H9 (cell line): ENCODE measurements around the gene UBN1. TPM values are rescaled to one million over a fixed set of nuclear protein-coding genes. Genes with fewer than 3 reads are reported as not detected.
A peak's percentile ranks its signal among the peaks of the same experiment; 100 is the strongest.

Experiments used
- DNase-seq: peaks from one replicate; pipeline ENCODE4 v3.0.0-alpha.2; 2017
- H2AFZ ChIP-seq: one replicate; pipeline ENCODE4 v1.6.1; 2013; ENCODE audit warnings: mild to moderate bottlenecking, low read length, control low read depth, moderate library complexity
- H2AK5ac ChIP-seq: 2 replicates; pipeline ENCODE4 v1.6.1; 2013; ENCODE audit warnings: low read length, control low read depth, mixed read lengths; ENCODE audit not compliant: insufficient read length
- H2BK120ac ChIP-seq: one replicate; pipeline ENCODE4 v1.6.1; 2013; ENCODE audit warnings: low read depth, mild to moderate bottlenecking, low read length, control low read depth, inconsistent platforms; ENCODE audit not compliant: poor library complexity, severe bottlenecking
- H2BK12ac ChIP-seq: 2 replicates; pipeline ENCODE4 v1.6.1; 2013; ENCODE audit warnings: low read length, control low read depth, mixed read lengths, low read depth; ENCODE audit not compliant: insufficient read length
- H2BK15ac ChIP-seq: 2 replicates; pipeline ENCODE4 v1.6.1; 2013; ENCODE audit warnings: low read depth, low read length, control low read depth
- H2BK20ac ChIP-seq: one replicate; pipeline ENCODE4 v1.6.1; 2013; ENCODE audit warnings: low read depth, mild to moderate bottlenecking, low read length, control low read depth, inconsistent platforms; ENCODE audit not compliant: poor library complexity, severe bottlenecking
- H2BK5ac ChIP-seq: 2 replicates; pipeline ENCODE4 v1.6.1; 2013; ENCODE audit warnings: low read length, control low read depth, mixed read lengths; ENCODE audit not compliant: insufficient read length
- H3K14ac ChIP-seq: 2 replicates; pipeline ENCODE4 v1.6.1; 2013; ENCODE audit warnings: low read length, control low read depth; ENCODE audit not compliant: insufficient read depth
- H3K18ac ChIP-seq: 2 replicates; pipeline ENCODE4 v1.6.1; 2013; ENCODE audit warnings: low read depth, mild to moderate bottlenecking, mixed read lengths, low read length, control low read depth; ENCODE audit not compliant: insufficient read length
- H3K23ac ChIP-seq: 2 replicates; pipeline ENCODE4 v1.6.1; 2013; ENCODE audit warnings: low read length, control low read depth, mixed read lengths, low read depth; ENCODE audit not compliant: insufficient read length
- H3K23me2 ChIP-seq: 2 replicates; pipeline ENCODE4 v1.6.1; 2013; ENCODE audit warnings: low read depth, mild to moderate bottlenecking, mixed read lengths, low read length, control low read depth; ENCODE audit not compliant: insufficient read length, poor library complexity, severe bottlenecking
- H3K27ac ChIP-seq: 2 replicates; pipeline ENCODE4 v1.5.1; 2013; ENCODE audit warnings: low read length, control low read depth, mixed read lengths, low read depth; ENCODE audit not compliant: insufficient read length
- H3K27me3 ChIP-seq: 2 replicates; pipeline ENCODE4 v1.6.1; 2013; ENCODE audit warnings: low read length, control low read depth, inconsistent platforms; ENCODE audit not compliant: insufficient read depth
- H3K4ac ChIP-seq: 2 replicates; pipeline ENCODE4 v1.6.1; 2013; ENCODE audit warnings: low read depth, mild to moderate bottlenecking, control low read depth, inconsistent platforms, low read length, moderate library complexity
- H3K4me1 ChIP-seq: 2 replicates; pipeline ENCODE4 v1.6.1; 2013; ENCODE audit warnings: low read length, control low read depth, inconsistent platforms; ENCODE audit not compliant: insufficient read depth
- H3K4me2 ChIP-seq: 2 replicates; pipeline ENCODE4 v1.6.1; 2013; ENCODE audit warnings: low read length, control low read depth, mixed read lengths; ENCODE audit not compliant: insufficient read length, insufficient read depth
- H3K56ac ChIP-seq: 2 replicates; pipeline ENCODE4 v1.6.1; 2013; ENCODE audit warnings: low read depth, mild to moderate bottlenecking, mixed read lengths, low read length, control low read depth; ENCODE audit not compliant: insufficient read length
- H3K79me1 ChIP-seq: 2 replicates; pipeline ENCODE4 v1.6.1; 2013; ENCODE audit warnings: low read depth, mild to moderate bottlenecking, moderate library complexity, low read length, control low read depth, inconsistent platforms; ENCODE audit not compliant: insufficient read depth, poor library complexity, severe bottlenecking
- H3K79me2 ChIP-seq: 2 replicates; pipeline ENCODE4 v1.6.1; 2013; ENCODE audit warnings: low read length, control low read depth, inconsistent platforms; ENCODE audit not compliant: insufficient read depth
- H3K9ac ChIP-seq: 2 replicates; pipeline ENCODE4 v1.6.1; 2013; ENCODE audit warnings: low read length, control low read depth, mixed read lengths; ENCODE audit not compliant: insufficient read length; ENCODE audit errors: extremely low read depth
- H3K9me3 ChIP-seq: one replicate; pipeline ENCODE4 v1.6.1; 2013; ENCODE audit warnings: low read depth, low read length, inconsistent platforms; ENCODE audit not compliant: control insufficient read depth
- H3T11ph ChIP-seq: one replicate; pipeline ENCODE4 v1.6.1; 2013; ENCODE audit warnings: mild to moderate bottlenecking, low read length, control low read depth, inconsistent platforms
- H4K20me1 ChIP-seq: one replicate; pipeline ENCODE4 v1.6.1; 2013; ENCODE audit not compliant: control insufficient read depth, insufficient read length, insufficient read depth
- H4K5ac ChIP-seq: 2 replicates; pipeline ENCODE4 v1.6.1; 2013; ENCODE audit warnings: low read depth, mild to moderate bottlenecking, mixed read lengths, low read length, control low read depth; ENCODE audit not compliant: insufficient read length
- H4K8ac ChIP-seq: replicated peaks from 2 replicates; pipeline ENCODE4 v1.6.1; 2013; ENCODE audit warnings: low read length, control low read depth, mixed read lengths, low read depth; ENCODE audit not compliant: insufficient read length
- H4K91ac ChIP-seq: 2 replicates; pipeline ENCODE4 v1.6.1; 2013; ENCODE audit warnings: low read depth, mild to moderate bottlenecking, moderate library complexity, mixed read lengths, low read length, control low read depth; ENCODE audit not compliant: insufficient read length
- H3K27ac Mint-ChIP-seq, 3 experiments: 2 replicates in 2 of 3; 3 replicates in 1 of 3; pipeline ENCODE4 v1.8.0; 2020 to 2021; ENCODE audit warnings: mixed read lengths in 3 of 3, mild to moderate bottlenecking in 1 of 3, moderate library complexity in 1 of 3
- H3K27me3 Mint-ChIP-seq: 2 replicates; pipeline ENCODE4 v1.8.0; 2021; ENCODE audit warnings: low read depth, mild to moderate bottlenecking, moderate library complexity, mixed read lengths
- H3K36me3 Mint-ChIP-seq, 3 experiments: 2 replicates in 2 of 3; 3 replicates in 1 of 3; pipeline ENCODE4 v1.8.0; 2020 to 2021; ENCODE audit warnings: low read depth in 3 of 3, mixed read lengths in 3 of 3; ENCODE audit not compliant: insufficient read depth in 1 of 3
- H3K4me1 Mint-ChIP-seq, 2 experiments: 2 replicates each; pipeline ENCODE4 v1.8.0; 2020; ENCODE audit warnings: mixed read lengths in 2 of 2
- H3K4me3 Mint-ChIP-seq, 2 experiments: 2 replicates in 1 of 2; 3 replicates in 1 of 2; pipeline ENCODE4 v1.8.0; 2020 to 2021; ENCODE audit warnings: mild to moderate bottlenecking in 2 of 2, mixed read lengths in 2 of 2, moderate library complexity in 1 of 2
- H3K9me3 Mint-ChIP-seq, 2 experiments: 2 replicates in 1 of 2; 3 replicates in 1 of 2; pipeline ENCODE4 v1.8.0; 2020; ENCODE audit warnings: mild to moderate bottlenecking in 2 of 2, mixed read lengths in 2 of 2, moderate library complexity in 1 of 2
- WGBS: extraction: QIAGEN DNeasy Blood & Tissue Kit; methylation state at CpG from one replicate; pipeline ENCODE4 v1.1.7; 2013; ENCODE audit warnings: missing lambda C conversion rate, low lambda C conversion rate, mixed read lengths; ENCODE audit not compliant: insufficient read length; ENCODE audit errors: extremely low coverage; 5-methylcytosine and 5-hydroxymethylcytosine counted together
- total RNA-seq: library from RNA; stranded (reverse); gene quantifications from 2 replicates; pipeline ENCODE4 v1.2.1, GENCODE V29; 2021
- TF ChIP-seq, protein P1 (sequence below): fragments of 200-600 bp; sonication (generic); conservative IDR thresholded peaks from 3 replicates; pipeline ENCODE4 v1.8.0; 2021; ENCODE audit warnings: antibody characterized with exemption, mild to moderate bottlenecking

The UBN1 gene
- total RNA-seq, 1 experiment from 2014 or later: 55.2 TPM

DNA sequence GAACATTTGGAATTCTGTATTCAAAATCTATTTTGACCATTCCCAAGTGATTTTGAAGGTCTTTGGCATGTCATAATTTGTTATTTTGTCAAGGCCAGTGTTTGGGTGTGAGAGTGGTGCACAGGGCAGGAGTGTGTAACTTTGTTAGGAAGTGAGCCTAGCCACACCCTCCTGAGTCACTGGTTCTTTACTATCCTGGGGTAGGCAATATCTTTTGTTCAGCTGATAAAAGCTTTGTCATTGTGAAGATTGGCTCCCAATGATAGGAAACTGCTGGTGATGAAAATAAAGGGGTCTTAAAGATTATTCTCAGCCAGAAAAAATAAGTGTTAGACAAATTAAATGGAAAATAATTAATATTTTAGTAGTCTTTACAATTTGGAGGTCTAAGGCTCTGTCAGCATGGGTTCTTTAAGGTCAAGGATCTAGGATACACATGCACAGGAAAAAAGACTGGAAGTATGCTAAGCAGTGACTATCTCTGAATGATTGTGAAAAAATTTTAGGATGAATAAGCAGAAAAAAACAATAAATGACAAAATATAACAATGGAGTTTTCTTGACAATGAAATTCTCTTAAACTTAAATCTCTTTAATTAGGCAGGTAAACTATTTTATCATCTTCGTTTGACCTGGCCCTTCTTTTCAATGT is 5.1 kb downstream of the UBN1 start:
- Histone ChIP-seq H3K9ac (no peak overlapping the region), H3T11ph (no peak overlapping the region), H4K91ac (no peak overlapping the region), H3K4ac (no peak overlapping the region), H3K23me2 (peaks cover 11% of the 10 kb centered on the region), H2BK15ac (no peak overlapping the region), H2BK20ac (no peak overlapping the region), H3K4me1 (no peaks in the 10 kb centered on the region), H3K79me1 (peaks cover 11% of the 10 kb centered on the region), H2BK5ac (no peak overlapping the region), H3K56ac (no peak overlapping the region), H4K8ac (no peak overlapping the region), H2BK12ac (no peak overlapping the region), H3K9me3 (no peaks in the 10 kb centered on the region), H3K27me3 (no peaks in the 10 kb centered on the region), H3K14ac (no peak overlapping the region), H3K4me2 (no peak overlapping the region), H2AK5ac (no peak overlapping the region), H3K79me2 (peaks cover 21% of the 10 kb centered on the region; the same call in 1 of the 2 replicates), H3K23ac (no peak overlapping the region), H3K18ac (no peak overlapping the region), H2AFZ (no peak overlapping the region), H2BK120ac (no peak overlapping the region), H4K20me1 (no peaks in the 10 kb centered on the region), H4K5ac (no peak overlapping the region), H3K27ac (no peak overlapping the region)
- H3K4me1 Mint-ChIP-seq: peaks cover 14 to 21% of the 10 kb centered on the region in 2 experiments
- H3K9me3 Mint-ChIP-seq: no peaks in the 10 kb centered on the region
- peak overlapping the region; percentile 44 to 58 (median 56); a peak in 2 of 7 replicates for H3K27ac Mint-ChIP-seq
- TF ChIP-seq, protein P1, sequence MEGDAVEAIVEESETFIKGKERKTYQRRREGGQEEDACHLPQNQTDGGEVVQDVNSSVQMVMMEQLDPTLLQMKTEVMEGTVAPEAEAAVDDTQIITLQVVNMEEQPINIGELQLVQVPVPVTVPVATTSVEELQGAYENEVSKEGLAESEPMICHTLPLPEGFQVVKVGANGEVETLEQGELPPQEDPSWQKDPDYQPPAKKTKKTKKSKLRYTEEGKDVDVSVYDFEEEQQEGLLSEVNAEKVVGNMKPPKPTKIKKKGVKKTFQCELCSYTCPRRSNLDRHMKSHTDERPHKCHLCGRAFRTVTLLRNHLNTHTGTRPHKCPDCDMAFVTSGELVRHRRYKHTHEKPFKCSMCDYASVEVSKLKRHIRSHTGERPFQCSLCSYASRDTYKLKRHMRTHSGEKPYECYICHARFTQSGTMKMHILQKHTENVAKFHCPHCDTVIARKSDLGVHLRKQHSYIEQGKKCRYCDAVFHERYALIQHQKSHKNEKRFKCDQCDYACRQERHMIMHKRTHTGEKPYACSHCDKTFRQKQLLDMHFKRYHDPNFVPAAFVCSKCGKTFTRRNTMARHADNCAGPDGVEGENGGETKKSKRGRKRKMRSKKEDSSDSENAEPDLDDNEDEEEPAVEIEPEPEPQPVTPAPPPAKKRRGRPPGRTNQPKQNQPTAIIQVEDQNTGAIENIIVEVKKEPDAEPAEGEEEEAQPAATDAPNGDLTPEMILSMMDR: no peak
- no peak for DNase-seq
- no peak overlapping the region for H3K4me3 Mint-ChIP-seq
- no CpG with 5 or more reads among the region's 1 CpG for WGBS
- no peaks in the 10 kb centered on the region for H3K27me3 Mint-ChIP-seq
- H3K36me3 Mint-ChIP-seq: peaks cover 15 to 44% (median 39%) of the 10 kb centered on the region in 3 experiments; a peak in 6 of 7 replicates
